Muscle of arm (tissue), 12 donors: ENCODE results near the gene PLXDC2. TPM values are rescaled to one million over a fixed set of nuclear protein-coding genes. Genes with fewer than 3 reads are reported as not detected.
A peak's percentile ranks its signal among the peaks of the same experiment; 100 is the strongest.

Experiments used
- DNase-seq: peaks from one replicate; pipeline ENCODE4 v3.0.0-alpha.2; 2013
- polyA plus RNA-seq, 12 donors: library from polyadenylated mRNA; unstranded; fragments of 120-200 nt; gene quantifications; one replicate each; pipeline ENCODE4 v1.2.1, GENCODE V29; 2013; ENCODE audit not compliant: insufficient read length in 12 of 12

The PLXDC2 gene
- polyA plus RNA-seq, 12 donors, result 25.6 to 76.8 (median 42.6) TPM

GRCh38 chr10:19848226-19848985 lies 32.2 kb downstream of the PLXDC2 start:
- DNase-seq, result no peak

GRCh38 chr10:19853831-19854230 lies 37.6 kb downstream of the PLXDC2 start:
- no peak for DNase-seq

- peak; percentile 33 for DNase-seq
These were observed 41.6 kb downstream of the PLXDC2 start for GRCh38 chr10:19857876-19858275.

- DNase-seq, result no peak
These were observed 43.9 kb downstream of the PLXDC2 start for GRCh38 chr10:19860107-19860506.

- DNase-seq, result peak; percentile 46
These were observed 46.7 kb downstream of the PLXDC2 start for GRCh38 chr10:19862811-19863515.

- DNase-seq, result no peak
These were observed 49.4 kb downstream of the PLXDC2 start for GRCh38 chr10:19865676-19866075.

GRCh38 chr10:19869370-19869769 lies 53.1 kb downstream of the PLXDC2 start:
- DNase-seq, result no peak

- no peak for DNase-seq
These were observed 56.5 kb downstream of the PLXDC2 start for GRCh38 chr10:19872504-19873271.

GRCh38 chr10:19874190-19874589 lies 58.0 kb downstream of the PLXDC2 start:
- no peak for DNase-seq

GRCh38 chr10:19874791-19875190 lies 58.6 kb downstream of the PLXDC2 start:
- no peak for DNase-seq

GRCh38 chr10:19876570-19876969 lies 60.3 kb downstream of the PLXDC2 start:
- DNase-seq, result no peak

- DNase-seq, result no peak
These were observed 61.4 kb downstream of the PLXDC2 start for GRCh38 chr10:19877466-19878255.

GRCh38 chr10:19882621-19883020 lies 66.4 kb downstream of the PLXDC2 start:
- DNase-seq, result no peak

- DNase-seq, result no peak
These were observed 71.9 kb downstream of the PLXDC2 start for GRCh38 chr10:19888061-19888660.

GRCh38 chr10:19889256-19889655 lies 73.0 kb downstream of the PLXDC2 start:
- DNase-seq, result no peak

GRCh38 chr10:19891429-19891828 lies 75.2 kb downstream of the PLXDC2 start:
- DNase-seq, result no peak

GRCh38 chr10:19892270-19892669 lies 76.0 kb downstream of the PLXDC2 start:
- no peak for DNase-seq

- no peak for DNase-seq
These were observed 76.4 kb downstream of the PLXDC2 start for GRCh38 chr10:19892677-19893076.

- no peak for DNase-seq
These were observed 79.3 kb downstream of the PLXDC2 start for GRCh38 chr10:19895500-19895899.

GRCh38 chr10:19902456-19902855 lies 86.2 kb downstream of the PLXDC2 start:
- no peak for DNase-seq

GRCh38 chr10:19904202-19904661 lies 88.0 kb downstream of the PLXDC2 start:
- DNase-seq, result no peak
